ENCODE measurements around the gene PPP1R11. TPM values are rescaled to one million over a fixed set of nuclear protein-coding genes. Genes with fewer than 3 reads are reported as not detected.

Gene PPP1R11
- total and polyA plus RNA-seq, 2 of the 4 experiments (the other 2 are of a cell fraction), result 15.6 to 46.0 TPM

- peak overlapping the region; percentile 88; the same call in 1 of the 2 replicates for H4K91ac ChIP-seq (ENCODE audit: insufficient read depth, low read depth, low read length)
- peak overlapping the region; percentile 45; the same call in 1 of the 2 replicates for H2AK5ac ChIP-seq (ENCODE audit: low read depth, low read length)
- no peak overlapping the region for H2BK20ac ChIP-seq (ENCODE audit: low read depth, low read length)
- peak overlapping the region; percentile 98 for H3K14ac ChIP-seq (replicated peaks; ENCODE audit: low read depth, low read length)
- CTCF ChIA-PET, result interaction anchor here (1.1 to 1.3 kb wide), 2 partner anchors 37 to 65 kb away, joined by 3 to 5 read pairs; no protein-coding TSS in a partner anchor
- H3K27ac ChIP-seq (ENCODE audit: insufficient read depth, low read length), result no peak overlapping the region
- no peak overlapping the region for H3K18ac ChIP-seq (ENCODE audit: low read depth, low read length)
- peak overlapping the region; percentile 37 for H4K5ac ChIP-seq (ENCODE audit: low read depth, low read length)
- H3K9ac ChIP-seq (ENCODE audit: low read depth, low read length), result peak overlapping the region; percentile 85; the same call in 1 of the 2 replicates
- H4K8ac ChIP-seq (ENCODE audit: low read depth in 2 of 2, low read length in 2 of 2), result peak overlapping the region; percentile 47 to 97
- H3K27me3 ChIP-seq (ENCODE audit: control insufficient read depth, insufficient read depth, low read length), result peaks cover 3% of the 10 kb centered on the region; the same call in 1 of the 2 replicates
- peak overlapping the region; percentile 85; the same call in 1 of the 2 replicates for H3K56ac ChIP-seq (ENCODE audit: extremely low read depth, insufficient read depth, low read length)
- H3K36me3 ChIP-seq (ENCODE audit: control insufficient read depth, insufficient read depth, low read length), result peaks cover 8% of the 10 kb centered on the region; the same call in 1 of the 2 replicates
- DNase-seq (no peak), ATAC-seq (ENCODE audit: low read depth) (no peak)
- H2BK120ac ChIP-seq (ENCODE audit: low read depth, low read length), result no peak overlapping the region
- H2BK15ac ChIP-seq (ENCODE audit: low read depth, low read length), result no peak overlapping the region
- peak overlapping the region; percentile 90 for H2BK5ac ChIP-seq (ENCODE audit: low read depth, low read length, poor library complexity, severe bottlenecking)
- H3K9me3 ChIP-seq (ENCODE audit: control insufficient read depth, insufficient read depth, low read length), result no peaks in the 10 kb centered on the region
- H2AK9ac ChIP-seq (replicated peaks; ENCODE audit: low read depth, low read length, poor library complexity), result peak overlapping the region; percentile 7
- H3K4ac ChIP-seq (ENCODE audit: low read depth, low read length), result peak overlapping the region; percentile 94; the same call in 1 of the 2 replicates
- peak overlapping the region; percentile 97 for H2AFZ ChIP-seq (replicated peaks; ENCODE audit: low read length, poor library complexity)
- peak overlapping the region; percentile 98; the same call in 1 of the 2 replicates for H3K23ac ChIP-seq (ENCODE audit: low read depth, low read length)
- H3K79me1 ChIP-seq (ENCODE audit: low read depth in 1 of 2, low read length in 2 of 2), result peaks cover 16 to 36% of the 10 kb centered on the region in 2 experiments
- H4K20me1 ChIP-seq (ENCODE audit: insufficient read depth, low read length), result no peaks in the 10 kb centered on the region
- H3K4me1 ChIP-seq (ENCODE audit: control insufficient read depth, insufficient read depth, low read length), result peaks cover 3% of the 10 kb centered on the region
- in situ Hi-C loops (cut with MboI; ENCODE audit: low sequenced_read_pairs), result no loop called here
- no peak for TF ChIP-seq RAD21 (IDR thresholded peaks at IDR 0.05; ENCODE audit: low read length)
- no peak for TF ChIP-seq RFX5 (IDR thresholded peaks at IDR 0.05; ENCODE audit: low read depth, low read length)
- no peak for TF ChIP-seq MAZ (IDR thresholded peaks at IDR 0.05; ENCODE audit: borderline replicate concordance, low read depth, low read length)
- no peak for TF ChIP-seq RCOR1 (IDR thresholded peaks at IDR 0.05; ENCODE audit: insufficient replicate concordance, low read length)
- H3K4me2 ChIP-seq (ENCODE audit: low read depth, low read length), result peak overlapping the region; percentile 83
- no CpG with 5 or more reads among the region's 4 CpGs for WGBS, 2 experiments (ENCODE audit: extremely low coverage in 2 of 2, insufficient read length in 1 of 2)
- BruUV-seq (replicated peaks), result no TSS peak
- H3K9me1 ChIP-seq (ENCODE audit: insufficient read depth, low read length), result peaks cover 5% of the 10 kb centered on the region
- intact Hi-C loops (cut with micrococcal nuclease), result loop anchor here (2.0 kb wide), 2 partner anchors 37 to 65 kb away; no protein-coding TSS in a partner anchor
- POLR2A ChIA-PET (ENCODE audit: unreplicated experiment), result no interaction called here
- peak overlapping the region; percentile 50; the same call in 1 of the 2 replicates for H3K4me3 ChIP-seq (ENCODE audit: insufficient read depth, low read depth, low read length)
- dilution Hi-C loops (cut with HindIII; ENCODE audit: low sequenced_read_pairs, unreplicated experiment), result no loop called here
Measured at GRCh38 chr6:30066082-30066481, 916 bp upstream of the PPP1R11 start.

Data from IMR-90 (cell line).